Measurements from ENCODE around the gene PACSIN1. TPM values are rescaled to one million over a fixed set of nuclear protein-coding genes. Genes with fewer than 3 reads are reported as not detected.
A peak's percentile ranks its signal among the peaks of the same experiment; 100 is the strongest.

The PACSIN1 gene
- total and polyA plus RNA-seq, 5 experiments from 2014 or later: 0.06 to 0.82 (median 0.41) TPM

GRCh38 chr6:34462010-34462409 lies 3.9 kb upstream of the PACSIN1 start:
- H3K27me3 Mint-ChIP-seq: peaks cover 14 to 38% (median 24%) of the 10 kb centered on the region in 5 donors
- H3K4me1 Mint-ChIP-seq: peaks cover 3 to 8% (median 7%) of the 10 kb centered on the region in 4 donors
- POLR2A ChIA-PET: no interaction called here
- DNase-seq: no peak
- H3K27ac Mint-ChIP-seq: no peak overlapping the region
- H3K36me3 Mint-ChIP-seq: no peaks in the 10 kb centered on the region
- H3K9me3 Mint-ChIP-seq: no peaks in the 10 kb centered on the region
- no peak for ATAC-seq
- H3K4me3 Mint-ChIP-seq: no peak overlapping the region

GRCh38 chr6:34462551-34462971 lies 3.3 kb upstream of the PACSIN1 start:
- Mint-ChIP-seq H3K36me3 (no peaks in the 10 kb centered on the region), H3K27me3 (peaks cover 16 to 38% (median 24%) of the 10 kb centered on the region in 5 donors), H3K27ac (no peak overlapping the region), H3K4me3 (no peak overlapping the region), H3K4me1 (peaks cover 3 to 11% (median 7%) of the 10 kb centered on the region in 4 donors), H3K9me3 (no peaks in the 10 kb centered on the region)
- no peak for DNase-seq
- no peak for ATAC-seq
- POLR2A ChIA-PET: no interaction called here

GRCh38 chr6:34463299-34463698 lies 2.6 kb upstream of the PACSIN1 start:
- DNase-seq: no peak
- Mint-ChIP-seq H3K4me3 (no peak overlapping the region), H3K4me1 (peaks cover 3 to 15% (median 7%) of the 10 kb centered on the region in 4 donors), H3K9me3 (no peaks in the 10 kb centered on the region), H3K36me3 (no peaks in the 10 kb centered on the region), H3K27me3 (peaks cover 16 to 38% (median 24%) of the 10 kb centered on the region in 5 donors), H3K27ac (peak overlapping the region in 1 of 10 donors; percentile 34)
- ATAC-seq: no peak
- POLR2A ChIA-PET: no interaction called here

- Mint-ChIP-seq H3K36me3 (no peaks in the 10 kb centered on the region), H3K4me3 (no peak overlapping the region), H3K4me1 (peaks cover 3 to 21% (median 7%) of the 10 kb centered on the region in 4 donors), H3K27me3 (peaks cover 16 to 38% (median 24%) of the 10 kb centered on the region in 5 donors), H3K9me3 (no peaks in the 10 kb centered on the region), H3K27ac (no peak overlapping the region)
- ATAC-seq (no peak), DNase-seq (no peak)
- POLR2A ChIA-PET: no interaction called here
Measured at GRCh38 chr6:34463849-34464248, 2.0 kb upstream of the PACSIN1 start.

GRCh38 chr6:34466242-34467185 lies 638 bp downstream of the PACSIN1 start:
- Mint-ChIP-seq H3K9me3 (no peaks in the 10 kb centered on the region), H3K27ac (peak overlapping the region in 1 of 10 donors; percentile 40), H3K36me3 (no peaks in the 10 kb centered on the region), H3K27me3 (peaks cover 16 to 38% (median 24%) of the 10 kb centered on the region in 5 donors), H3K4me1 (peaks cover 3 to 23% (median 7%) of the 10 kb centered on the region in 4 donors), H3K4me3 (peak overlapping the region in 7 of 10 donors; percentile 28 to 71 (median 34))
- DNase-seq (no peak), ATAC-seq (no peak)
- POLR2A ChIA-PET: no interaction called here

- ATAC-seq (no peak), DNase-seq (no peak)
- Mint-ChIP-seq H3K9me3 (no peaks in the 10 kb centered on the region), H3K27ac (no peak overlapping the region), H3K36me3 (no peaks in the 10 kb centered on the region), H3K4me1 (peaks cover 3 to 23% (median 7%) of the 10 kb centered on the region in 4 donors), H3K27me3 (peaks cover 12 to 30% (median 18%) of the 10 kb centered on the region in 5 donors), H3K4me3 (no peak overlapping the region)
- POLR2A ChIA-PET: interaction anchor here (0.6 kb wide), 1 partner anchor 9 kb away, joined by 3 read pairs; no protein-coding TSS in a partner anchor
Measured at GRCh38 chr6:34468378-34468892, 2.6 kb downstream of the PACSIN1 start.

GRCh38 chr6:34469499-34469898 lies 3.6 kb downstream of the PACSIN1 start:
- no peak overlapping the region for H3K4me3 Mint-ChIP-seq
- no peak for DNase-seq
- H3K36me3 Mint-ChIP-seq: no peaks in the 10 kb centered on the region
- no peak overlapping the region for H3K27ac Mint-ChIP-seq
- peaks cover 9 to 20% (median 13%) of the 10 kb centered on the region in 5 donors for H3K27me3 Mint-ChIP-seq
- H3K4me1 Mint-ChIP-seq: peaks cover 3 to 23% (median 7%) of the 10 kb centered on the region in 4 donors
- H3K9me3 Mint-ChIP-seq: no peaks in the 10 kb centered on the region
- POLR2A ChIA-PET: no interaction called here
- ATAC-seq: no peak

- Mint-ChIP-seq H3K4me1 (peaks cover 0 to 12% (median 0%) of the 10 kb centered on the region in 4 donors), H3K36me3 (no peaks in the 10 kb centered on the region), H3K27ac (no peak overlapping the region), H3K9me3 (no peaks in the 10 kb centered on the region), H3K4me3 (no peak overlapping the region), H3K27me3 (peaks cover 0 to 1% (median 0%) of the 10 kb centered on the region in 5 donors)
- POLR2A ChIA-PET: interaction anchor here (0.7 kb wide), 1 partner anchor 152 kb away, joined by 3 read pairs; no protein-coding TSS in a partner anchor
- DNase-seq: no peak
- ATAC-seq: no peak
Measured at GRCh38 chr6:34472425-34472824, 6.5 kb downstream of the PACSIN1 start.

- POLR2A ChIA-PET: interaction anchor here (0.7 kb wide), 1 partner anchor 52 kb away, joined by 8 read pairs; no protein-coding TSS in a partner anchor
- no peak overlapping the region for H3K27ac Mint-ChIP-seq
- no peak for DNase-seq
- no peak for ATAC-seq
- H3K27me3 Mint-ChIP-seq: peaks cover 0 to 1% (median 0%) of the 10 kb centered on the region in 5 donors
- H3K4me1 Mint-ChIP-seq: peaks cover 0 to 2% (median 0%) of the 10 kb centered on the region in 4 donors
- no peak overlapping the region for H3K4me3 Mint-ChIP-seq
- H3K9me3 Mint-ChIP-seq: no peaks in the 10 kb centered on the region
- H3K36me3 Mint-ChIP-seq: no peaks in the 10 kb centered on the region
Measured at GRCh38 chr6:34473967-34474366, 8.1 kb downstream of the PACSIN1 start.

GRCh38 chr6:34474754-34475153 lies 8.9 kb downstream of the PACSIN1 start:
- H3K9me3 Mint-ChIP-seq: no peaks in the 10 kb centered on the region
- peak overlapping the region in 1 of 10 donors; percentile 36 for H3K27ac Mint-ChIP-seq
- peaks cover 0 to 1% (median 0%) of the 10 kb centered on the region in 5 donors for H3K27me3 Mint-ChIP-seq
- ATAC-seq (no peak), DNase-seq (no peak)
- no peak overlapping the region for H3K4me3 Mint-ChIP-seq
- H3K4me1 Mint-ChIP-seq: no peaks in the 10 kb centered on the region
- no peaks in the 10 kb centered on the region for H3K36me3 Mint-ChIP-seq
- POLR2A ChIA-PET: interaction anchor here (0.7 kb wide), 1 partner anchor 51 kb away, joined by 8 read pairs; no protein-coding TSS in a partner anchor

DNA sequence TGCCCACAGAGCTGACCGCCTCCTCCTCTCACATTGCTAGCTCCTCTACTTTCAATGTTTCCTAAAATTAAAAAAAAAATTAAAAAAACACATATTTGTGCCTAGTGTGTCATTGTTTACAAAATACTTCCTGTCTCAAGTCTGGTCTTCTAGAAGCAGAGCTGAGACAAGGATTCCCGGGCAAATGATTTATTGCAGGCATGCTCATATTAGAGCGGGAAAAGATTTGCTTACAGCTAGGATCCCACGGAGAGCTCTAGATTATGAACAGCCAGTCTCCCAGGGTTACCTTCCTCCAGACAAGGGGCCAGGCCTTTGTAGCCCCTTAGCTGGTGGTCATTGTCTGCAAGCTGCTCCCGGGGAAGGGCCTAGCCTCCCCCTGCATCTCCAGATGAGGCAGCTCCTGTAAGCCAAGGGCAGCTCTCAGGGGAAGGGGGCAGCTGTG lies 9.4 kb downstream of the PACSIN1 start:
- peak overlapping the region in 1 of 10 donors; percentile 36 for H3K27ac Mint-ChIP-seq
- H3K4me1 Mint-ChIP-seq: no peaks in the 10 kb centered on the region
- POLR2A ChIA-PET: no interaction called here
- no peak overlapping the region for H3K4me3 Mint-ChIP-seq
- peaks cover 0 to 1% (median 0%) of the 10 kb centered on the region in 5 donors for H3K27me3 Mint-ChIP-seq
- H3K9me3 Mint-ChIP-seq: no peaks in the 10 kb centered on the region
- ATAC-seq: no peak
- DNase-seq: no peak
- H3K36me3 Mint-ChIP-seq: no peaks in the 10 kb centered on the region

- ATAC-seq (no peak), DNase-seq (no peak)
- no peaks in the 10 kb centered on the region for H3K36me3 Mint-ChIP-seq
- H3K4me1 Mint-ChIP-seq: no peaks in the 10 kb centered on the region
- no peak overlapping the region for H3K4me3 Mint-ChIP-seq
- H3K9me3 Mint-ChIP-seq: no peaks in the 10 kb centered on the region
- peaks cover 0 to 1% (median 0%) of the 10 kb centered on the region in 5 donors for H3K27me3 Mint-ChIP-seq
- H3K27ac Mint-ChIP-seq: no peak overlapping the region
- POLR2A ChIA-PET: no interaction called here
Measured at GRCh38 chr6:34475767-34476328, 10.0 kb downstream of the PACSIN1 start.

Measured in naive thymus-derived CD8-positive, alpha-beta T cell (primary cell).